ENCODE results near the gene EMID1.

EMID1 gene

DNA sequence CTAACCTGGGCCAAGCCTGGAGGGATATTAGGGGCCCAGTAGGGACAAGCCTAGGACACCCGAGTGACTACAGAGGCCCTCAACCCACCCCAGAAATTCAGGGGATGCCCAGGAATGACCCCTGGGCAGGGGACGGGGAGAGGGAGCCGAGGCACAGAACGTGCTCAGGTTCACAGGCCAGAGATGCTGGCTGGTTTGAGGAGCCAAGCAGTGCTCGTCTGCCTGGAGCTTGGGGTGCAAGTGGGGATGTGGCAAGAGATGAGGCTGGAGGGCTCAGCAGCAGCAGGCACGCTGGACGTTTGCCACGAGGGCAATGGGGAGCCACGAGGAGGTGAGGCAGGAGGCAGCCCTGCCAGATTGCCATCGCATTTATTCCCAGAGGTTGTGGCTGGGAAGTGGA lies 34.0 kb upstream of the EMID1 start:
- DNase-seq (ENCODE audit: low read depth, low spot score): no peak
- Histone ChIP-seq H3K36me3 (ENCODE audit: control insufficient read depth, insufficient read depth, low read length) (no peaks in the 10 kb centered on the region), H3K4me1 (ENCODE audit: control insufficient read depth, insufficient read depth, low read length) (no peaks in the 10 kb centered on the region), H3K4me3 (ENCODE audit: low read length) (no peak overlapping the region), H3K27ac (ENCODE audit: low read length) (no peak overlapping the region), H3K27me3 (ENCODE audit: control insufficient read depth, insufficient read depth, low read length) (no peaks in the 10 kb centered on the region), H3K9me3 (ENCODE audit: control insufficient read depth, insufficient read depth, low read length) (no peaks in the 10 kb centered on the region)
- no CpG with 5 or more reads among the region's 10 CpGs for WGBS (ENCODE audit: insufficient coverage, insufficient read length)

DNA sequence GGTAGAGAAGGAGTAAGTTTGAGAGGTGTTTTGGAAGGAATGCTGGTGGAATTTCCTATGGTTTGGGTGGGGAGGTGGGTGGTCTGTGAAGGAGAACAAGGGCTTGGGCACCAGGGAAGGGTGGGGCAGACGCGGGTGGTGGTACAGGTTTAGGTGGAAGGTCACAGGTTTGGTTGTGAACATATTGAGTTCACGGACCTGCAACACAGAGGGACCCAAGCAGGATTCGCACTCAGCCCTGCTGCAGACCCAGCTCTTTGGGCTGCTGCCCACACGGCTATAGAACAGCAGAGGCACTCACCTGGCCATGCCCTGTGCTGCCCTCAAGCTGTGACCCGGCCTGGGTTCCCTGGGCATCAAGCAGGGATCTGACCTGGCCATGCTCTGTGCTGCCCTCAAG lies 33.5 kb upstream of the EMID1 start:
- Histone ChIP-seq H3K4me1 (ENCODE audit: control insufficient read depth, insufficient read depth, low read length) (no peaks in the 10 kb centered on the region), H3K36me3 (ENCODE audit: control insufficient read depth, insufficient read depth, low read length) (no peaks in the 10 kb centered on the region), H3K9me3 (ENCODE audit: control insufficient read depth, insufficient read depth, low read length) (no peaks in the 10 kb centered on the region), H3K27ac (ENCODE audit: low read length) (no peak overlapping the region), H3K4me3 (ENCODE audit: low read length) (no peak overlapping the region), H3K27me3 (ENCODE audit: control insufficient read depth, insufficient read depth, low read length) (no peaks in the 10 kb centered on the region)
- no peak for DNase-seq (ENCODE audit: low read depth, low spot score)
- WGBS (ENCODE audit: insufficient coverage, insufficient read length): no CpG with 5 or more reads among the region's 6 CpGs

DNA sequence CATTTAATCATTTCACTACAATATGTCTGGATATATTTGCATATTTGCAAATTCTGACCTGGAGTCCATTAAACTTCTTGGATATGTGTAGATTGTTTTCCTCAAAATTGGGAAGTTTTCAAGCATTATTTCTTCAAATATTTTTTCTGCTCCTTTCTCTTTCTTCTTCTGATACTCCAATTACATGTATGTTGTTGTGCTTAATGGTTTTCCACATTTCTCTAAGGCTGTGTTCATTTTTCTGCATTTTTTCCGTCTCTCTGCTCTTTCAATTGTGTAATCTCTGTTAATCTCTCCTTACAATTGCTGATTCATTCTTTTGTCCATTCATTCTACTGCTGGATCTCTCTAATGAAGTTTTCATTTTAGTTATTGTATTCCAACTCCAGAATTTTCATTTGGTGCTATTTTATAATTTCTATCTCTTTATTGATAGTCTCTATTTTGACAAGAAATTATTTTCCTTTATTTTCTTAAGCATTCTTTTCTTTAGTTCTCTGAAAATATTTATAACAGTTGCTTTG lies 30.3 kb upstream of the EMID1 start:
- Histone ChIP-seq H3K4me3 (ENCODE audit: low read length) (no peak overlapping the region), H3K27me3 (ENCODE audit: control insufficient read depth, insufficient read depth, low read length) (no peaks in the 10 kb centered on the region)
- DNase-seq (ENCODE audit: low read depth, low spot score): no peak

DNA sequence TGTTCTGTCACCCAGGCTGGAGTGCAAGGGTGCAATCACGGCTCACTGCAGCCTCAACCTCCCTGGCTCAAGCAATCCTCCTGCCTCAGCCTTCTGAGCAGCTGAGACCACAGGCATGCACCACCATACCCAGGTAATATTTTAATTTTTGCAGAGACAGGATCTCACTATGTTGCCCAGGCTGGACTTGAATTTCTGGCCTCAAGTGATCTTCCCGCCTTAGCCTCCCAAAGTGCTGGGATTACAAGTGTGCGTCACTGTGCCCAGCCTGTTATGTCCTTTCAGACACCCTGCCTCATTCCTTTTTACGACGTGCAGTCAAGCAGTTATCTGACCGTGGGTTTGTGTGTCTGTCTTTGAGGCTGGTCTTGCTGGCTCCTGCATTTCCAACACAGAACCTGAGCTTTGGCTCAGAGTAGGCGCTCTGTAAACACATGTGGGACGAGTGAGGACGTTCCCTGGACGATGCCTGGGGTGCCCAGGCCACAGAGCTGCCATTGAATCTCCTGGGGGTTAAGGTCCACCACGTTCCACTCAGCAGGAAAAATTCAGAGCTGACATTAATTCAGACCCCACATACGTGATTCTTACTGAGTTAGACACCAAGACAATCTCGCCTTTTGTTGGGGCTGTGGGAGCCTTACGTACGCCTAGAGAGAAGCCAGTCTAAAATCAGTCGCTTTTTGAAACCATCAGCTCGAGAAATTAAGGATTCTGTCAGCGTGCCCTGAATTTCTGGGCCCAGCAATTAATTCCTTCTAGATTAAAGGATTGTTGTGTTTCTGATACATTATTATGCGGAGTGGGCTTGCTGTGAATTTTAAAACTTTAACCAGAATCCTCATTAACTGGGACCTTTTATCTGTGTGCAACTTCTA lies 21.5 kb upstream of the EMID1 start:
- no peaks in the 10 kb centered on the region for H3K27me3 ChIP-seq (ENCODE audit: control insufficient read depth, insufficient read depth, low read length)
- H3K4me1 ChIP-seq (ENCODE audit: control insufficient read depth, insufficient read depth, low read length): no peaks in the 10 kb centered on the region
- H3K36me3 ChIP-seq (ENCODE audit: control insufficient read depth, insufficient read depth, low read length): no peaks in the 10 kb centered on the region
- DNase-seq (ENCODE audit: low read depth, low spot score): no peak
- H3K4me3 ChIP-seq (ENCODE audit: low read length): no peak overlapping the region
- no peak overlapping the region for H3K27ac ChIP-seq (ENCODE audit: low read length)
- WGBS (ENCODE audit: insufficient coverage, insufficient read length): no CpG with 5 or more reads among the region's 19 CpGs
- H3K9me3 ChIP-seq (ENCODE audit: control insufficient read depth, insufficient read depth, low read length): no peaks in the 10 kb centered on the region

More for the DNA sequence above, 30.3 kb upstream of the EMID1 start:
- Histone ChIP-seq H3K9me3 (ENCODE audit: control insufficient read depth, insufficient read depth, low read length) (no peaks in the 10 kb centered on the region), H3K27ac (ENCODE audit: low read length) (no peak overlapping the region), H3K36me3 (ENCODE audit: control insufficient read depth, insufficient read depth, low read length) (no peaks in the 10 kb centered on the region), H3K4me1 (ENCODE audit: control insufficient read depth, insufficient read depth, low read length) (no peaks in the 10 kb centered on the region)
- no CpG with 5 or more reads among the region's 1 CpG for WGBS (ENCODE audit: insufficient coverage, insufficient read length)

DNA sequence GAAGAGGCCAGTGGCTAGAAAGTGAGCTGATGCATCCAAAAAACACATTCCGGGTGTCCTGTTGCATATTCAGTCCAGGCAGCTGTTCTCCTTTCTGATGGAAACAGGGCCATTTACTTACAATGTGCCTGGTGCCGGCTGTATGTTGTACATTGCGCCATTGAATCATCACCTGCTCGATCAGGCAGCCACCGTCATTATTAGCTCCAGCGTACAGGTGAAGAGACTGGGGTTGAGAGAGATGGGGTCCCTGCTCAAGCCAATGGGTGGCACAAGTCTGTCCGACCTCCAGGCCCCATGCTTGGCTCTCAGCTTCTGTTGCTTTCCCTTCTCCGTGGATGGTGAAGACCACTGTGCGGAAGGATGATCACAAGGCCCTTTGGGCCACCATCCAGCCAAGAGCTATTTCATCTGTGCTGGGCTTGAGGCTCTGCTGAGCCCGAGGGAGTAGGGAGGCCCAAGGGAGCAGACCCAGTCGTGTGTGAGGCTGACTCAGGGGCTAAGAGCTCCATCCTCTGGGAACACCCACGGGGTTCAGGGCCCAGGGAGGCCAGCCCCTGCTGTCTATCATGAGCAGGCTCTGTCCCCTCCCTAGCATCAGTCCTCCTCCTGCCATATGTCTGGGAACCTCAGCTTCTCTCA lies 20.7 kb upstream of the EMID1 start:
- no peak for DNase-seq (ENCODE audit: low read depth, low spot score)
- Histone ChIP-seq H3K4me3 (ENCODE audit: low read length) (no peak overlapping the region), H3K27ac (ENCODE audit: low read length) (no peak overlapping the region), H3K36me3 (ENCODE audit: control insufficient read depth, insufficient read depth, low read length) (no peaks in the 10 kb centered on the region), H3K4me1 (ENCODE audit: control insufficient read depth, insufficient read depth, low read length) (no peaks in the 10 kb centered on the region), H3K9me3 (ENCODE audit: control insufficient read depth, insufficient read depth, low read length) (no peaks in the 10 kb centered on the region), H3K27me3 (ENCODE audit: control insufficient read depth, insufficient read depth, low read length) (no peaks in the 10 kb centered on the region)
- no CpG with 5 or more reads among the region's 12 CpGs for WGBS (ENCODE audit: insufficient coverage, insufficient read length)

DNA sequence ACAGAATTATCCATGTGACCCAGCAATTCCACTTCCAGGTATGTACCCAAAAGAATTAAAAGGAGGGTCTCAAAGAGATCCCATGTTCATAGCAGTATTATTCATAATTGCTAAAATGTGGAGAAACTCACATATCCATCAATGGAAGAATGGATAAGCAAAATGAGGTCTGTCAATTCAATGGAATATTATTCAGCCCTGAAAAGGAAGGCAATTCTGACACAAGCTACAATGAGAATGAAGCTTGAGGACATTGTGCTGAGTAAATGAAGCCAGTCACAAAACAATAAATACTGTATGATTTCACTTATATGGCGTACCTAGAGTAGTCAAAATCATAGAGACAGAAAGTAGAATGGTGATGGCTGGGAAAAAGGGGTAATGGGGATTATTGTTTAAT lies 19.4 kb upstream of the EMID1 start:
- Histone ChIP-seq H3K36me3 (ENCODE audit: control insufficient read depth, insufficient read depth, low read length) (no peaks in the 10 kb centered on the region), H3K27me3 (ENCODE audit: control insufficient read depth, insufficient read depth, low read length) (no peaks in the 10 kb centered on the region), H3K27ac (ENCODE audit: low read length) (no peak overlapping the region), H3K4me3 (ENCODE audit: low read length) (no peak overlapping the region), H3K4me1 (ENCODE audit: control insufficient read depth, insufficient read depth, low read length) (no peaks in the 10 kb centered on the region), H3K9me3 (ENCODE audit: control insufficient read depth, insufficient read depth, low read length) (no peaks in the 10 kb centered on the region)
- no peak for DNase-seq (ENCODE audit: low read depth, low spot score)
- no CpG with 5 or more reads among the region's 1 CpG for WGBS (ENCODE audit: insufficient coverage, insufficient read length)

DNA sequence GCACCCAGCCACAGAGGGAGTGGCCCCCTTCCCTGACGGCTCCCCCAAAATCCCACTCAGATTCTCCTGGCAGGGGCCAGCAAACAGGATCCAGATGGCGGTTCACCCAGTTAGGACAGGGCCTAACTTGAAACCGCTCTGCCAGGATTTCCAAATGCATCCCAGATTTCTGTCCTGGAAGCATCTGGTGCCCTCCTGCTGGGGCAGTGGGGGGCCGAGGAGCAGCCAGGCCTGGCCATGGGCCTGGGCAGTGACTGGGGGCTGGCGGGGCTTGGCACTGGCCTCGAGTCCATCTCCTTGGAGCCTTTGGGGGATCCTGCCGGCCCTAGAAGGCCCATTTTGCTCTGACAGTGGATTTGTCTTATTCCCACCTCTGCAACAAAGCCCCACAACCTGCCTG lies 17.9 kb upstream of the EMID1 start:
- H3K27ac ChIP-seq (ENCODE audit: low read length): no peak overlapping the region
- no peaks in the 10 kb centered on the region for H3K4me1 ChIP-seq (ENCODE audit: control insufficient read depth, insufficient read depth, low read length)
- no peak overlapping the region for H3K4me3 ChIP-seq (ENCODE audit: low read length)
- no CpG with 5 or more reads among the region's 7 CpGs for WGBS (ENCODE audit: insufficient coverage, insufficient read length)
- H3K36me3 ChIP-seq (ENCODE audit: control insufficient read depth, insufficient read depth, low read length): no peaks in the 10 kb centered on the region
- no peaks in the 10 kb centered on the region for H3K27me3 ChIP-seq (ENCODE audit: control insufficient read depth, insufficient read depth, low read length)
- DNase-seq (ENCODE audit: low read depth, low spot score): no peak
- H3K9me3 ChIP-seq (ENCODE audit: control insufficient read depth, insufficient read depth, low read length): no peaks in the 10 kb centered on the region

DNA sequence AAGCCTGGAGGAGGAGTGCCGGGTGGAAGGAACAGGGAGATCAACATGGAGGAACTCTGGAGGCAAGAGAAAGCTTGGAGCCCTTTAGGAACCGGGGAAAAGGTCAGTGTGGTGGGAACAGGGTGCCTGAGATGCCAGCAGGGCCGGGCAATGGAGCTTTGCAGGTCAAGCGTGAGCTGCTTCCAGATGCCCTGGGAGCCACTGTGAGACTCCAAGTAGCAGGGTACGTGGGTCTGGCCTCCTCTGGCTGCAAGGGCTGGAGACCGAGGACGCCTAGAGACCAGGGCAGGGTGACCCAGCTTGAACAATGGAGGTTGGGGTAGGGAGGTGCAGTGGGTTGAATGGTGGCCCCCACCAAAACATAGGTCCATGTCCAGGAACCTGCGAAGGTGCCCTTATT lies 15.6 kb upstream of the EMID1 start:
- no CpG with 5 or more reads among the region's 8 CpGs for whole genome bisulfite sequencing (ENCODE audit: insufficient coverage, insufficient read length)
- no peak for DNase-seq (ENCODE audit: low read depth, low spot score)
- Histone ChIP-seq H3K4me1 (ENCODE audit: control insufficient read depth, insufficient read depth, low read length) (no peaks in the 10 kb centered on the region), H3K27ac (ENCODE audit: low read length) (no peak overlapping the region), H3K9me3 (ENCODE audit: control insufficient read depth, insufficient read depth, low read length) (no peaks in the 10 kb centered on the region), H3K27me3 (ENCODE audit: control insufficient read depth, insufficient read depth, low read length) (no peaks in the 10 kb centered on the region), H3K4me3 (ENCODE audit: low read length) (no peak overlapping the region), H3K36me3 (ENCODE audit: control insufficient read depth, insufficient read depth, low read length) (no peaks in the 10 kb centered on the region)

DNA sequence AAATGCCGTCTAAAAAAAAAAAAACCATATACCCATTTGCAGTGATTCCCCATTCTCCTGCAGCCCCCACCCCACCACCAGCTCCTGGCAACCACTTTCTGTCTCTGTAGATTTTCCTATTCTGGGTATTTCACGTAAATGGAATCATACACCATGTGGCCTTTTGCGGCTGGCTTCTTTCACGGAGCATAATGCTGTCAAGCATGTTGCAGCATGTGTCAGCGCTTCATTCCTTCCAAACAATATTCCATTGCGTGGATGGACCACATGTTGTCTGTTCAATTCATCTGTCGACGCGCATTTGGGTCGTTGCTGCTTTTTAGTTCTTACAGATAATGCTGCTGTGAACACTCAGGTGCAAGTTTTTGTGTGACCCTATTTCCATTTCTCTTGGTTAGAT lies 14.8 kb upstream of the EMID1 start:
- no peak for DNase-seq (ENCODE audit: low read depth, low spot score)
- no peaks in the 10 kb centered on the region for H3K27me3 ChIP-seq (ENCODE audit: control insufficient read depth, insufficient read depth, low read length)
- no peaks in the 10 kb centered on the region for H3K4me1 ChIP-seq (ENCODE audit: control insufficient read depth, insufficient read depth, low read length)
- H3K27ac ChIP-seq (ENCODE audit: low read length): no peak overlapping the region
- H3K36me3 ChIP-seq (ENCODE audit: control insufficient read depth, insufficient read depth, low read length): no peaks in the 10 kb centered on the region
- H3K9me3 ChIP-seq (ENCODE audit: control insufficient read depth, insufficient read depth, low read length): no peaks in the 10 kb centered on the region
- no peak overlapping the region for H3K4me3 ChIP-seq (ENCODE audit: low read length)
- WGBS (ENCODE audit: insufficient coverage, insufficient read length): no CpG with 5 or more reads among the region's 10 CpGs

DNA sequence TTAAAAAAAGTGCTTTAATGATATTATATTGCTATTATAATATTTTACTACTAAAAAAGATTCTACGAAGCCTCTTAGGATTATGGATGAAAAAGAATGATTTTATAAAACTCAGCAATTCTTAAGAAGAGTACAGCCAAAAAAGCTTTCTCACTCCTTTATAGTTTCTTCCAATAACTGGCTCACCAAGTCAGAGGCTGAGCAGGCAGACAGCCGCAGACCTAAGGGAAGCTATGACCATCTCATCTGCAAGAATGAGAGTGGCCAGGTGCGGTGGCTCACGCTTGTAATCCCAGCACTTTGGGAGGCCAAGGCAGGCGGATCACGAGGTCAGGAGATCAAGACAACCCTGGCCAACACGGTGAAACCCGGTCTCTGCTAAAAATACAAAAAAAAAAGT lies 12.7 kb upstream of the EMID1 start:
- no peaks in the 10 kb centered on the region for H3K27me3 ChIP-seq (ENCODE audit: control insufficient read depth, insufficient read depth, low read length)

More for the DNA sequence above, 12.7 kb upstream of the EMID1 start:
- no peaks in the 10 kb centered on the region for H3K9me3 ChIP-seq (ENCODE audit: control insufficient read depth, insufficient read depth, low read length)
- H3K36me3 ChIP-seq (ENCODE audit: control insufficient read depth, insufficient read depth, low read length): no peaks in the 10 kb centered on the region
- H3K4me3 ChIP-seq (ENCODE audit: low read length): no peak overlapping the region
- WGBS (ENCODE audit: insufficient coverage, insufficient read length): no CpG with 5 or more reads among the region's 8 CpGs
- H3K27ac ChIP-seq (ENCODE audit: low read length): no peak overlapping the region
- DNase-seq (ENCODE audit: low read depth, low spot score): no peak
- H3K4me1 ChIP-seq (ENCODE audit: control insufficient read depth, insufficient read depth, low read length): no peaks in the 10 kb centered on the region

Data from iPS DF 6.9 (cell line).